ENCODE results near the gene PPIH. TPM values are rescaled to one million over a fixed set of nuclear protein-coding genes. Genes with fewer than 3 reads are reported as not detected.

The PPIH gene
- total and polyA plus RNA-seq, 2 of the 13 experiments (the other 11 are each of a cell fraction or from before 2014, with no cell fraction given) = 29.9 to 72.6 TPM

- peak in 1 of 2 experiments; percentile 94; a peak in 2 of 4 replicates for TF ChIP-seq KLF16 (CRISPR knock-in tag; IDR thresholded peaks at IDR 0.05)
- TF ChIP-seq SRY (CRISPR knock-in tag; IDR thresholded peaks at IDR 0.05) = peak; percentile 90
- no peak for TF ChIP-seq ZFP41 (CRISPR knock-in tag; IDR thresholded peaks at IDR 0.05; ENCODE audit: borderline replicate concordance)
- TF ChIP-seq ZBTB25 (CRISPR knock-in tag; IDR thresholded peaks at IDR 0.05) = peak; percentile 73
- TF ChIP-seq RXRB (CRISPR knock-in tag; IDR thresholded peaks at IDR 0.05; ENCODE audit: borderline replicate concordance) = peak; percentile 41; the same call in 1 of the 2 replicates
- TF ChIP-seq STAT5B (CRISPR knock-in tag; IDR thresholded peaks at IDR 0.05) = no peak
- no peak for TF ChIP-seq ZNF10 (CRISPR knock-in tag; IDR thresholded peaks at IDR 0.05; ENCODE audit: borderline replicate concordance, low read depth)
- TF ChIP-seq CEBPB (IDR thresholded peaks at IDR 0.05; ENCODE audit: borderline replicate concordance, low read depth, low read length) = no peak
- TF ChIP-seq MAFK (conservative IDR thresholded peaks at IDR 0.05 in 1 of 2, IDR thresholded peaks at IDR 0.05 in 1 of 2; ENCODE audit: low read length in 2 of 2) = no peak
- no peak for TF ChIP-seq NCOA5 (CRISPR knock-in tag; IDR thresholded peaks at IDR 0.05)
- TF ChIP-seq POGK (CRISPR knock-in tag; conservative IDR thresholded peaks at IDR 0.05) = peak; percentile 73
- TF ChIP-seq ZNF790 (CRISPR knock-in tag; IDR thresholded peaks at IDR 0.05; ENCODE audit: borderline replicate concordance) = no peak
- peak; percentile 79; the same call in 1 of the 2 replicates for TF ChIP-seq REPIN1 (CRISPR knock-in tag; IDR thresholded peaks at IDR 0.05; ENCODE audit: borderline replicate concordance, low read depth)
- TF ChIP-seq CC2D1A (CRISPR knock-in tag; IDR thresholded peaks at IDR 0.05) = 0 out of 2 replicates have a peak, but pooled peaks have one; percentile 39
- no peak for TF ChIP-seq RBAK (CRISPR knock-in tag; IDR thresholded peaks at IDR 0.05)
- no peak for TF ChIP-seq FOXA1 (IDR thresholded peaks at IDR 0.05)
- peak; percentile 30; the same call in 1 of the 2 replicates for TF ChIP-seq FOXA1 (CRISPR knock-in tag; IDR thresholded peaks at IDR 0.05)
- peak; percentile 99 for TF ChIP-seq SIN3A (IDR thresholded peaks at IDR 0.05; ENCODE audit: borderline replicate concordance, low read depth, low read length)
- peak; percentile 85; the same call in 1 of the 2 replicates for TF ChIP-seq ZNF607 (CRISPR knock-in tag; IDR thresholded peaks at IDR 0.05; ENCODE audit: borderline replicate concordance)
- peak; percentile 93 for TF ChIP-seq MTERF4 (CRISPR knock-in tag; IDR thresholded peaks at IDR 0.05)
- TF ChIP-seq CERS6 (CRISPR knock-in tag; IDR thresholded peaks at IDR 0.05) = no peak
- no peak for TF ChIP-seq ETS1 (CRISPR knock-in tag; IDR thresholded peaks at IDR 0.05)
- 0 out of 2 replicates have a peak, but pooled peaks have one; percentile 27 for TF ChIP-seq SMAD1 (CRISPR knock-in tag; IDR thresholded peaks at IDR 0.05; ENCODE audit: borderline replicate concordance, low read depth)
These were observed at the start of gene PPIH (continued) for GRCh38 chr1:42657981-42658876.
